SW 1271 (cell line): ENCODE results near the gene FOXO6.

Experiments used
- DNase-seq, 2 experiments: peaks; one replicate each; lab custom pipeline; 2025; lab: John Stamatoyannopoulos, UW

Gene FOXO6

GRCh38 chr1:41383094-41383852 is 22.0 kb downstream of the FOXO6 start:
- no peak for DNase-seq

GRCh38 chr1:41384579-41384978 is 23.3 kb downstream of the FOXO6 start:
- no peak for DNase-seq

- no peak for DNase-seq
These were observed 24.4 kb downstream of the FOXO6 start for GRCh38 chr1:41385398-41386195.

- no peak for DNase-seq
These were observed 25.0 kb downstream of the FOXO6 start for GRCh38 chr1:41386196-41386663.

- no peak for DNase-seq
These were observed 26.4 kb downstream of the FOXO6 start for GRCh38 chr1:41387667-41388091.

GRCh38 chr1:41388510-41388909 is 27.3 kb downstream of the FOXO6 start:
- no peak for DNase-seq

GRCh38 chr1:41389009-41389408 is 27.8 kb downstream of the FOXO6 start:
- DNase-seq, result no peak

GRCh38 chr1:41390166-41390565 is 28.9 kb downstream of the FOXO6 start:
- DNase-seq, result no peak

- no peak for DNase-seq
These were observed 29.3 kb downstream of the FOXO6 start for GRCh38 chr1:41390573-41390972.

GRCh38 chr1:41391834-41392527 is 30.7 kb downstream of the FOXO6 start:
- DNase-seq, result no peak

- DNase-seq, result no peak
These were observed 31.3 kb downstream of the FOXO6 start for GRCh38 chr1:41392528-41392924.

- DNase-seq, result no peak
These were observed 32.6 kb downstream of the FOXO6 start for GRCh38 chr1:41393716-41394368.

GRCh38 chr1:41394369-41394744 is 33.1 kb downstream of the FOXO6 start:
- DNase-seq, result no peak

- no peak for DNase-seq
These were observed 34.0 kb downstream of the FOXO6 start for GRCh38 chr1:41394959-41395956.

- no peak for DNase-seq
These were observed 34.9 kb downstream of the FOXO6 start for GRCh38 chr1:41396084-41396483.

- no peak for DNase-seq
These were observed 35.8 kb downstream of the FOXO6 start for GRCh38 chr1:41397020-41397419.

GRCh38 chr1:41397753-41398330 is 36.6 kb downstream of the FOXO6 start:
- no peak for DNase-seq

GRCh38 chr1:41399145-41399795 is 38.0 kb downstream of the FOXO6 start:
- DNase-seq, result no peak

- DNase-seq, result no peak
These were observed 39.0 kb downstream of the FOXO6 start for GRCh38 chr1:41400225-41400624.

GRCh38 chr1:41401899-41402298 is 40.7 kb downstream of the FOXO6 start:
- no peak for DNase-seq
